ENCODE measurements around the gene PGLYRP1.

PGLYRP1 gene

DNA sequence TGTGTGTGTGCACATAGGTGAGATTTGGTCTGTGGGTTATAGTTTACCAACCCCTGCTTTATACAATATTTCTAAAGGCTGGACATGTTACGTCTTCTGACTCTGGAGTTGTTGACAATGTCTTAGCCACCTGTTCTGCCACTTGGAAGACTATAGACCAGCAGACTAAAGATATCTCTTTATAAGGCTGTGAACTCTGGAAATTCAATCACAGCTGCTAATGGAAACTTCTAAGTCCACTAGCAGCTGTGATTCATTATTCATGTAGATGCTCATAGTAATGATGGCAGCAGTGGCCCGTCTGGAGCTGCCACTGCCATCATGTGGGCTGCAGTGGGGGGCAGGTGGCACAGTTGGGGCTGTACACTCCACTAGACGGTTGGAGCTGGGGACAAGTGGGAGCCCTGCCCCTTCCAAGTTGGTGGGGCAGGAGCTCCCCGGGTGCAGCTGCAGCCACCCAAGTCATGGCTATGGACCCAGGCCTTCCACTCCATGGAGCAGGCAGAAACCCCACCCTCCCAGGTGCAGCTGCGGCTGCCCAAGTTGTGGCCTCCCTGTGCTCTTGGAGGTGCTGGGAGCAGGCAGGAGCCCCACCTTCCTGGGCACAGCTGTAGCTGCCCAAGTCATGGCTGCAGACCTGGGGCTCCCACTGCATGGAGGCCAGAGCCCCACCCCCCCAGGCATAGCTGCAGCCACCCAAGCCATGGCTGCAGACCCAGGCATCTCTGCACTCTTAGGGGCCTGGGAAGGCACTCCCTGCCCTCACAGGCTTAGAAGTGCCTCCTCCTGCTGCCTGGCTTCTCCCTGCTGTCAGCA lies 9.1 kb upstream of the PGLYRP1 start:
- DNase-seq = no peak

DNA sequence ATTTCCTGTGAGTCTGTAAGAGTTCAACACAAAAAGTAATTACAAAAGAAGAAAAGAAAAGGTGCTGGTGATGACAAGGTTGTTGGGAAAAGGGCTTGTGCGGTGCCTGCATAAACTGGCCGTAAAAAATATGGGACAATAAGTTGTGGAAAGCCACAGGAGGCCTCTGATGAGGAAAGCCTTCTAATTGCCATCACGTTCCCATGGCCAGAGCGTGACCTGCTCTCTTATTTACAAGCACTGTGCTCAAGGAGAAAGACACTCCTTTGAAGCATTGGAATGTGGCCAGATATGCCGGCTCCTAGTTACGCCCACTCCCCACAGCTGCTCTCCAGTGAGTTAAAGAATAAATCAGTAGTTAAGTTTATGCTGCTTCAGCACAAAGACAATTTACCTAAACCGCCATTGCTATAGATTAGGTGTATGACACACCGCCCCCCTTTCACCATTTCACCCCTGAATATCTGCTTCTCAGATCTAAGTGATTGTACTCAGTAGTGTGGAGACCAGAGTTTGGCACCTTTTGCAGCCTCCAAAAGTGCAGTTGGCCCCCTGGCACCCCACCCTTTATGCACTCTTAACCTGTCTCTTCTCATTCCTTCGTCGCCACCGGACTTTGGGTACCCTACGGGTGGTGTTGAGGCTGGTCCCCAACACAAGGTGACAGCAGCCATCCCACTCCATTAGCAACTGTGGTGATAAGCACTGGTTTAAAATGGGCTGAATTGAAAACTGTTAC lies 8.1 kb upstream of the PGLYRP1 start:
- no peak for DNase-seq

DNA sequence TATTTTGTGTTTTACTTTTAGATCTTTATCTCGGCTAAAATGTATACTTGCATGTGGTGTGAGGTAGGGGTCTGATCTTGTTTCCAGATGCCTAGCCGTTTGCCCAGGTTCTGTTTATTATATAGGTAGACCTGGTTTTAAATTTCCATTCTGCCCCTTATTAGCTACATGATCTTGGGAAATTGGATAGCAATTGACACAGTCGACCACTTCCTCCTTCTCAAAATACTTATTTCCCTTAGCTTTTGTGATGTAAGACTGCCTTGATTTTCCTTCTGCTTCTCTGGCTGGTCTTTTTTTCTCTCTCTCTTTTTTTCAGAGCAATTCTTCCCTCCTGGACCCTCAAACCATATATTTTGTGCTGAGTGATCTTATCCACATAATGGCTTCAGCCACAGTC lies 3.0 kb upstream of the PGLYRP1 start:
- no peak for DNase-seq

DNA sequence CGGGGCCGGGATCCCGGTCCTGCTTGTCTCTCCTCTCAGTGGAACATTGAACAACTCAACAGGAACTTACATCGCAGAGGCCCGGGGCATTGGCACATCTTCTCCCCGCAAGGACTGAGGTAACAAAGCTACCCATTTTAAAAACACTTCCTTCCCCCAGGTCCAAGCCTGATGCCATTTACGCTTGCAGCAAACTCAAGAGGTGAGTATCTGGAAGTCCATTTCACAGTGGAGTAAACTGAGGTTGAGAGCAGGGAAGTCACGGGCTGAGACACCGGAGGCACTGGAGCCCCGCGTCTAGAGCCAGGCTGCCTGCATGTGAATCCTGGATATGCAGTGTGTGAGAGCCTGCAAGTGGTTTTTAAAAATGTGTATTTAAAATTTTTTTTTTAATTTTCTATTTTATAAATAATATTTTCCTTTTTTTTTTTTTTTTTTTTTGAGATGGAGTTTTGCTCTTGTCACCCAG lies 492 bp upstream of the PGLYRP1 start:
- no peak for DNase-seq

DNA sequence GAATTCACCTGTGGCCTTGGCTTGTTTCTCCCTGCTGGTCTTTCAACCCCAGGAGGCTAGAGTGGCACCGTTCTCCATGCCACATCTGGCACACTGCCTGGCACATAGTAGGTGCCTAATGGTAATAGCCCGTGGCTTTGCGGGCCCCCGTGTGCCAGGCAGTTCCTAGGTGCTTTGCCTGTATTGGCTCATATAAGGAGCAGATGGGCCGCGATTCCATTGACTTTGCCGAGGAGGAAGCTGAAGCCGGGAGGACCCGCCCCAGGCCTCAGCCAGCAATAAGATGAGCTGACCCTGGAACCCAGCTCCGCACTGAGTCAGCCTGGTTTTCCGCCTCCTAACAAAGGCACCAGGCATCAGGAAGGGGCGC lies 807 bp downstream of the PGLYRP1 start:
- no peak for DNase-seq

DNA sequence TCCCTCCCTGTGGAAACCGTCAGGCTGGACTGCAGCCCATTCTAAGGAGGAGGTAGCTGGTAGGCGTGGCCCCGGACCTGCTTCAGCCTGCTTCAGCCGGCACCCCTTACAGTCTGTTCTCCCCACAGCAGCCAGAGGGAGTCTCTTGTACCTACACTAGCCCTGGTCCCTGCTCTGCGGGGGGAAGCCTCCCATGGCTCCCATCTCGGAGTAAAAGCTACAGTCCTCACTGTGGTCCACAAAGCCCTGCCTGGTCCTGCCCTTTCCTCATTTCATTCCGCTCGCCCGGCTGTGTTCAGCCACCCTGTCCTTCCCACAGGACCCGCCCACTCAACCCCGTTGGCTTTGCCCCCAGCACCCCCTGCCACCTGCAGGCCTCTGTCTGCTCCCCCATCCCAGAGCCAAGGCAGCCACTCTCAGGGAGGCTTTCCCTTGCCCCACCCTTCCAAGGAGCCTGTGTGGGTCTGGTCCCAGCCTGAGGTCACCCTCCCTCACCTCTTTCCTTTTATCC lies 1.3 kb downstream of the PGLYRP1 start:
- DNase-seq = no peak

DNA sequence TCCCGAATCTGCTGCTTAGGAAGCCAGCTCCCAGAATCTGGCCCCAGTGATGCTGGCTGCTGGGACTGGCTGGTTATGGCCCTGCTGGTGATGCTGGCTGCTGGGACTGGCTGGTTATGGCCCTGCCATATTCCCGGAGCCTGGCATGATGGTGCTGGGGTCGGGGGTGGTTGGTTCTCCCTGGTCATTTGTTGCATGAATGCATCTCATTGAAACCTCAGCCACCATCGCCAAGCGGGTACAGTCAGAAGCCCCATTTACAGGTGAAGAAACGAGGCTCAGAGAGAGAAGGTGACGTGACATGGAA lies 2.1 kb downstream of the PGLYRP1 start:
- no peak for DNase-seq

DNA sequence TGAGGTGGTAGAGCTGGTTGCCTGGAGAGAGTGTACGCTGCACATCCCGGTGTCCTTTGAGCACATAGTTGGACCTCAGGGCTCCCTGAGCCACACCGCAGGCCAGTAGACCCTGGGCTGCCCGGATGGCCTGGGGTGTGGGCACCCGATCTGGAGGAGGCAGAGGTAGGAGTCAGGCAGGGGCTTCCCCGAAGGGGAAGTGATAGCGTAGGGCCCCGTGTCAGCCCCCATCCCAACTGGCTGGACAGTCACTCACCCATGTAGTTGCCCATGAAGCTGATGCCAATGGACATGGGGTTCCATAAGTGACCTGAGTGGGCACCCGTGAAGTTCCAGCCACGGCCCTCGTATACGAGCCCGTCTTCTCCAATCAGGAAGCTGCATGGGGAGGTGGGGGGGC lies 3.6 kb downstream of the PGLYRP1 start:
- DNase-seq = no peak

DNA sequence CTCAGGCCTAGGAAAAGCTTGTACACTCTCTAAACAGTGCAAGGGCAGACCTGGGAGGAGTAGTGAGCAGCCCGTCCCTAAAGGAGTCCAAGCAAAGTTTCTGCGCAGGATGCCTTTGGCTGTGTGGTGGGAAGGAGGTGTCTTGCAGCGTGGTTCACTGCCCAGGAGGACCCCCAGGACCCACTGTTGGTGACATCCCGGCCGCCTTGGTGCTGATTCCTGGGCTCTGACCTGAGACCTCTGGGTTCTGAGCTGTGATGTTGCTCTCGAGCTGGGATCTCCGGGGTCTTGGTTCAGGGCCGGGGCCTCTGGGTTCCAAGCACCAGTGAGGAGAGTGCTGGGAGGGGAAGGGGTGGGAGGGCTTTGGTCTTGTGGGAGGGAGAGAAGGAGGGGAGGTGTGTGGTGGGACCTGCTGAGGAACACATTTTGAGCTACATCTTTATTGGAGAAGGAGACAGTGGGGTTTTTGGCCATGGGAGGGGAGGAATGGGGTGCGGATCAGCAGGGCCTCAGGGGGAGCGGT lies 4.1 kb downstream of the PGLYRP1 start:
- no peak for DNase-seq

DNA sequence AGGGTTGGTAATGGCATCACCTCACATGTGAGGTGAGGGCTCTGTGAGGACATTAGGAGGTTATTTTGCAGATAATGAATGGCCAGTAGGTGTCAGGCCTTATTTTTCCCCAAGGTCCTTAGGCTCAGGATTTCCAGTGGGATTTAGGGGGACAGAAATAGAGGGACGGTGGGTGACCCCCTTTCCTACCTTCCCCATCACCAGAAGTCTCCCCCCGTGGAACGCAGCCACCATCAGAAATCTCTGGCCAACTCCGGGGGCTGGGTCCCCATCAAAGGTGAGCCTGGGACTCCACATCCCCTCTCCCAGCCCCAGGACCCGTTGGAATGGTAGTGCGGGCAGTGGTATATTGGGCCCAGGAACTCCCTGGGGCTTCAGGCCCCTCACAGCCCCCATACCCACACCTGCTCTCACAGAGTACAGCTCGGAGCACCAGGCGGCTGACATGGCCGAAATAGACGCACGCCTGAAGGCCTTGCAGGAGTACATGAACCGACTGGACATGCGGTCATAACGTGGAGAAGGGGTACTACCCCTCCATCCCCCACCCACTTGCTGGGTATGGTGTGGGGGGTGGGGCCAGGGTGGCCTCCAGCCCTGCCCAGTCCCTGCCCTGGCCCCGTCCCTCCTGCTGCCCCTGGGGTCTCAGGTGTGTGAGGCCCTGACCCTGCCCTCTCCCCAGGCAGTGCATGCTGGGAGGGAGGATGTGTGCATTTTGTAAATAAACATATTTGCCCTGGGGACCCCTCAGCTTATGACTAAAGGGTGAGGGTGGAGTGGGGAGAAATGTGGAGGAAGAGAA lies 4.8 kb downstream of the PGLYRP1 start:
- DNase-seq = no peak

DNA sequence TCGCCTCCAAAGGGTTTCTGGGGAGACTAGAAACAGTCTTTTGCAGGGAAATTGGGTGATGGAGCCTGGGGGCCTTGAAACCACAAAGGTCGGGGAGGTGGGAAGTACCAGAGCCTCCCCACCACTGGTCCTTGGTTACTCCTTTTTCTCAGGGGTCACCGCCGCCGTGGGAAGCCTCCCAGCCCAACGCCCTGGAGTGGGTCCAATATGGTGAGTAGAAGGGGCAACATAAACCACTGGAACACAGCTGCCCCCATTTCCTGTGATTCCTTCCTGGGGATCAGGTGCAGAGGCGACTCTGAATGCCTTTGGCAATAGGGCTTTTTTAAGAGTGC lies 5.8 kb downstream of the PGLYRP1 start:
- no peak for DNase-seq

DNA sequence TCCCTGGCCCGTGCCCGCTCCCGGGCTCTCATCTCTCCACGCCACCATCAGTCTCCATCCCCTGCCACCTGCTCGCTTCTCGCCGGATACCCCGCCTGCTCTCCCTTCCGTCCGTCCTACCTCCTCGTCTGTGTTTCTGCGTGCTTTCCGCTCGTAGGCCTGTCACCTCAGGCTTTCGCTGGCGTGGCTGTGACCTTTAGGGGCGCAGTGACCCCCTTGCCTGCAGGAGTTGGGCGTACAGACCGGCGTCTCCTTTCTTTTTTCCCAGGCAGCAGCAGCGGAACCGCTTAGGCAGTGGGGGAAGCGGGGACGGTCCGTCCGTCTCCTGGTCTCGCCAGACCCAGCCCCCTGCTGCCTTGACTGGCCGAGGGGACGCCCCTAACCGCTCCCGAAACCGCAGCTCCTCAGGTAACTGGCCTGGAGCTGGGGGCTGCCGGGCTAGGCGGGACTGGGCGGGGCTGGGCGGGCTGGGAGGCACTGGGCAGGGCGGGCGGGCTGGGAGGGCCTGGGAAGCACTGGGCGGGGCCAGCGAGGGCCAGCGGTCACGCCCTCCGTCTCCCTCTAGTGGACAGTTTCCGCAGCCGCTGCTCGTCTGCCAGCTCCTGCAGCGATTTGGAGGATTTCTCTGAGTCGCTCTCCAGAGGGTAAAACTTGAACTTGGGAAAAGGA lies 6.3 kb downstream of the PGLYRP1 start:
- peak; percentile 85 for DNase-seq

DNA sequence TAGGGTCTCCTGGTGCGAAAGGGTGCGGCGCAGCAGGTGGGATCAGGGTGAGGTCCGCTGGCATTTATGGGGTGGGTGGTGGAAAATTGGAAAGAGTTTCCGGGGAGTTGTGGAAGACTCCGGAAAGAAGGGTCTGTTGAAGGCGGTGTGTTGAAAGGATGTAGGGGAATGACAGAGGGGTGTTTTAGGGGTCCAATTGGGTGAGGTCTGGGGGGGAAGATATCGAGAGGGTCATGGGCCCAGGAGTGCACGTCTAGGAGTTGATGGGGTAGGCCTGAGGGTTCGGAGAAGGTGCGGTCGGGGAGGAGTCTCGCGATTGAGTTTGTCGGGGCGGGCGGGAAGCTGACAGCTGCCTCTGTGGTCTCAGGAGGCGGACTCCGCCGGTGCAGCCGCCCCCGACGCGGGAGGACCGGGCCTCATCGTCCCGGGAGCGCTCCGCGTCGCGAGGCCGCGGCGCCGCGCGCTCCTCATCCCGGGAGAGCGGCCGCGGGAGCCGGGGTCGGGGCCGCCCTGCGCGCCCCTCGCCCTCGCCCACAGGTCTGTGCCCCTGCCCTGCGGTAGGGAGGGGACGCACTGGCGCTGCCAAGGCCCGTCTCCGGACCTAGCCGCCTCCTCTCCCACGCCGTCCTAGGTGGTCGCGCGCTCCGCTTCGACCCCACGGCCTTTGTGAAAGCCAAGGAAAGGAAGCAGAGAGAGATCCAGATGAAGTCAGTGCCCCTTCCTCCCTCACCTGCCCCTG lies 7.0 kb downstream of the PGLYRP1 start:
- peak; percentile 55 for DNase-seq

DNA sequence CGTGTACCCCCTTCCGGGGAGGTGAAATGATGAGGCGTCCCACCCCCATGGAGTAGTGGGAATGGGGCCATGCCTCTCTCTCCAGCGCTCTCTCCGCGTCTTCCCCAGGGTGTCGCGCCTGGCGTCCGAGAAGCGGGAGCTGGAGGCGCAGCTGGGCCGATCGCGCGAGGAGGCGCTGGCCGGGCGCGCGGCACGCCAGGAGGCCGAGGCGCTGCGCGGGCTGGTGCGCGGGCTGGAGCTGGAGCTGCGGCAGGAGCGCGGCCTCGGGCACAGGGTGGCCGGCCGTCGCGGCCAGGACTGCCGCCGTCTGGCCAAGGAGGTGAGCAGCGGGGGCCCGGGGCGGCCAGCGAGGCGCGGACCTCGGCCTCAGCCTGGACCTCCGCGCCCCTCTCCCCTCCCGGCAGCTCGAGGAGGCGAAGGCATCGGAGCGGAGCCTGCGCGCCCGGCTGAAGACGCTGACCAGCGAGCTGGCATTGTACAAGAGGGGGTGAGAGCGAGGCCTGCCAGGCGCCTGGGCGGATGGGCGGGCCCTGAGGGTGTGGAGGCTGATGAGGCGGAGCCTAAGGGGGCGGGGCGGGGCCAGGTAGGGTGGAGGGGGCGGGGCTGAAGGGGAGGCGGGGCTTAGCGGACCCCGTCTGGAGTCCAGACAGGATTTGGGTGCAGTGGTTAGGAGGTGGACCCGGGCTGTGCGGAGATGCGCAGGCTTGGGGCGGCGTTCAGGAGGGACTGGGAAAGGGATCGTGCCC lies 7.7 kb downstream of the PGLYRP1 start:
- DNase-seq = peak; percentile 72

DNA sequence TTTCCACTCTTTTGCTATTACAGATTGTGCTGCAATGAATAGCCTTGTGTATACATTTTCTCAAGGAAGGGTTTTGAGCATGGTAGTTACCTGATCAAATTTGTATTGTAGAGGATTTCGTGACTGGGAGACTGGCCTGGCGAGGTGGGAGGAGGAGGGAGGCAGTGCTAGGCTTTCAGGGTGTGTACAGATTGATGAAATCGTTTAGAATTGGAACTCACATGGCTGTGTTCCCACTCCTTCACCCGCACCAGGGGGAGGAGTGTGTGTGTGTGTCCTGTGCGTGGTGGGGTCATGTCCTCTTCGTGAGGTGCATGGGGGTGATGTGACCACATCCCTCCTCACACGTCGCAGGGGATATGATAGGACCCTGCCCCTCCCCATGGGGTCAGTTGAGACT lies 8.3 kb downstream of the PGLYRP1 start:
- DNase-seq = no peak

DNA sequence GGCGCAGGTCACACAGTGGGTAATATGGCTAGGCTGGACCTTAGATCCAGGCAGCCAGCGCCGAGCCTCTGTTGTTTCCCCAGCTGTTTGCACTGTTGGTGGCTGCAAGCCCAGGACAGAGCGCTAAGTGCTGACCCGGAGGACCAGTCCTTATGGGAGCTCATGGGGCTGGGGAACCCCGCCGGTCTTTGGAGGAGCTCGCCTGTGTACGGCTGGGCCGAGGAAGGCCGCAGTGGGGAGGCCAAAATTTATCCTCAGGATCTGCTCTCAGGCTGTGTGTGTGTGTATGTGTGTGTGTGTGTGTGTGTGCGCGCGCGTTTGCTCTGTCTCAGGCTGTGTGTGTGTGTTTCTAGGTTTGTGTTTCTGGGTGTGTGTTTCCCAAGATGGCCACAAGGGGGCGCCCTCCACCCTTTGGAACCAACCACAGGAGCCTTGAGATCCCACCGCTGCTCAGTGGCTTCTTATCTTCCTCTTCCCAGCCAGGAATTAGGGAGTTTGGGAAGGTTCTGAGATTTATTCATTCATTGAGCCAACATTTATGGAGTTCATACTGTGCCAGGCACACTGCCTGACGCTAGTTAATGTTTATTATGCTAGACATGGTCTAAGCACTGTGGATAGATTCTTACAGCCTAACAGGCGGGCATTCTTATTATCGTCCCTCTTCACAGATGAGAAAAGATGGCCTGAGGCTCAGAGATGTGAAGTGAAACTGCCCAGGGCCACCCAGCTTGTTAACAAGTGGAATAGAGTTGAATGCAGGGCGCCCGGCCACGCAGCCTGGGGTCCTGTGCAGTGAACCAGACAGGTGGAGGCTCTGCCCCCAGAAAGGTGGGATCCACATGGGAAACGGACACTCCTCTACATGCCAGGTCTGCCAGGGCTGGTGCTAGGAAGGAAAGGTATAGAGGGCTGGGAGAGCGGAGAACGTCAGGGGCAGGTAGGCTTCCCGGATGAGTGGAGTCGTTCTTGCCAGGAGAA lies 13.0 kb downstream of the PGLYRP1 start:
- DNase-seq = peak; percentile 72

DNA sequence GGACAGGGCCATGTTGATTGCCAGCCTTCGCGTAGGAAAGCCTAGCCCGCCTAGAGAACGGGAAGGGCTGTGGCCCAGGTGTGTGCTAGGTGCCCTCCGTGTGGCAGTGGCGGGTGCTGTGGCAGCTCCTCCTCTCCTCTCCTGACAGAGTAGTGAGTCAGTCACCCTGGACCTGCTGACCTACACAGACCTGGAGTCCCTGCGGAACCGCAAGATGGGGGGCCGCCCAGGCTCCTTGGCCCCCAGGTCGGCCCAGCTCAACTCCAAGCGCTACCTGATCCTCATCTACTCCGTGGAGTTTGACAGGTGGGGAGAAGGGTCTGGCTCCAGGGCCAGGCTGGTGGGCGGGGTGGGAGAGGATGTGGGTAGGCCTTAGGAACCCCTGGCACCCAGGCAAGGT lies 16.4 kb downstream of the PGLYRP1 start:
- no peak for DNase-seq

DNA sequence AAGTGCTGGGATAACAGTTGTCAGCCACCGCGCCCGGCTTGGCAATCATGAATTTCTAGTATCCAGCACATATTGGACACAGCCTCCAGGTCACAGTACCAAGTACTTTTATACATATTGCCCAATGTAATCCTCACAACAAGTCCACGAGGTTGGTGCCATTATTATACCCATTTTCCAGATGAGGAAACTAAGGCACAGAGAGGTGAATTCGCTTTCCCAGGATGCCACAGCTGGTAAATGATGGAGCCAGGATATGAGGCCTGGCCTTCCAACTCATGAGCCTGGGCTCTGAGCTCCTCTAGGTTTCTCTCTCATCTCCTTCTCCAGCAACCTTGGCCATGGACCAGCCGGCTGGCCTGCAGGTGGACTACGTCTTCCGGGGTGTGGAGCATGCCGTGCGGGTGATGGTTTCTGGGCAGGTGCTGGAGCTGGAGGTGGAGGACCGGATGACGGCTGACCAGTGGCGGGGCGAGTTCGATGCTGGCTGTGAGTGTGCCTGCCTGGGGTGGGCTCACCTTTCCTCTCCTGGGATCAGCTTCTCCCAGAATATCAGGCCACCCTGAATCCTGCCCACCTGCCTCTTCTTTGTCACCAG lies 20.1 kb downstream of the PGLYRP1 start:
- DNase-seq = no peak

DNA sequence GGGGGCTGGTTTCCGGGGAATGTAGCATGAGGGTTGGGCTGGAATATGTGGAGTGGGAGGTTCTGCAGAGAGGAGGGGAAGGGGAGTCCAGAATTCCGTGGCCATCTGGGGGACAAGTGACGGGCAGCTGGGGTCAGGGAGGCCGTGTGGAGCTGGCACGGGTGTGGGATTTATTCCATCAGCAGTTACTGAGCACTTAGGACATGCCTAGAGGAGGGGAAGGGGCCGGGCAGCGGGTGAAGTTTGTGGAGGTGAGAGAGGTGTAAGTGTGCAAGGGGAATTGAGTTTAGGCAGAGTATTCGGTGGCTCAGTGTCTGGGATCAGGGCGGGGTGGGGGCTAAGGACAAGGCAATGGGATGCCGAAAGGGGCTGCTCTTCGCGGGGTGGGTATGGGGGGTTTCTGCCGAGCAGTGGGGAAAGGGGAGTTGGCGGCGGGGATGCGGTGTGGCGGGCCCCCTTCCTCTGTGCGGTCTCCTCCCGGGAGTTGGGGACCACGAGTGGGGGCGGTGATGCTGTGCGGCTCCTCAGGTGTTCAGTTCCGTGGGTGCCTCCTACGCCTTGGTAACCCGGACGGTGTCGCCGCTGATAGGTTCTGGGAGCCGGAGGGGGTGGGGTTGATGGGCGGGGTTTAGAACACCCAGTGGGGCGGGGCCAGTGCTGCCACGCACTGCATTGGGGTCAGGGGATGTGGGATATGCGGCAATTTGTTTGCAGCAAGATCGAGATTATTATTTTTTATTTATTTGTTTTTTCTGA lies 22.2 kb downstream of the PGLYRP1 start:
- peak; percentile 75 for DNase-seq

Data from activated T-cell treated with anti-CD3 and anti-CD28 coated beads, Interleukin-2, amount 50 U/mL, for 1 hour (primary cell).